Heart right ventricle (tissue), 16 donors: ENCODE results near the gene PRKCE. TPM values are rescaled to one million over a fixed set of nuclear protein-coding genes. Genes with fewer than 3 reads are reported as not detected.

Source experiments
- ATAC-seq, 8 donors: fragments of 200-7000 bp; cut with Tn5 transposase; one replicate each; pipeline ENCODE4 v1.9.1; 2020; ENCODE audit warnings: mild to moderate bottlenecking in 8 of 8, moderate library complexity in 8 of 8, moderate number of reproducible peaks in 1 of 8
- DNase-seq, 2 donors: peaks; one replicate each; pipeline ENCODE4 v3.0.0-alpha.2; 2020
- H3K27ac ChIP-seq, 10 donors: fragments of 200-600 bp; sonication (generic) in 2 of 10; one replicate each; pipeline versions ENCODE4 v1.5.0 to v1.8.0; 2020 to 2022; ENCODE audit warnings: mild to moderate bottlenecking in 3 of 10
- H3K27me3 ChIP-seq, 7 donors: fragments of 200-600 bp; one replicate each; pipeline ENCODE4 v1.8.0; 2021 to 2022; ENCODE audit warnings: mild to moderate bottlenecking in 2 of 7
- H3K36me3 ChIP-seq, 9 donors: fragments of 200-600 bp; sonication (generic) in 1 of 9; one replicate each; pipeline versions ENCODE4 v1.5.0 to v1.8.0; 2020 to 2022; ENCODE audit warnings: mild to moderate bottlenecking in 2 of 9
- H3K4me1 ChIP-seq, 9 donors: fragments of 200-600 bp; sonication (generic) in 1 of 9; one replicate each; pipeline versions ENCODE4 v1.5.0 to v1.8.0; 2020 to 2022; ENCODE audit warnings: mild to moderate bottlenecking in 4 of 9
- H3K4me3 ChIP-seq, 10 donors: fragments of 200-600 bp; sonication (generic) in 2 of 10; one replicate each; pipeline versions ENCODE4 v1.5.0 to v1.8.0; 2020 to 2022; ENCODE audit warnings: mild to moderate bottlenecking in 7 of 10, moderate library complexity in 2 of 10
- H3K9me3 ChIP-seq, 11 donors: fragments of 200-600 bp in 10 of 11; sonication (generic) in 2 of 11; one replicate each; pipeline versions ENCODE4 v1.5.0 to v1.8.0; 2013 to 2022; ENCODE audit warnings: mild to moderate bottlenecking in 2 of 11, control low read depth in 1 of 11, moderate library complexity in 1 of 11
- CTCF ChIP-seq, 9 donors: fragments of 200-600 bp; sonication (generic) in 2 of 9; IDR thresholded peaks; one replicate each; pipeline versions ENCODE4 v1.5.0 to v1.8.0; 2021 to 2022; ENCODE audit warnings: antibody characterized with exemption in 9 of 9, mild to moderate bottlenecking in 5 of 9, moderate library complexity in 1 of 9
- WGBS, 2 donors: extraction: QIAGEN DNeasy Blood & Tissue Kit; methylation state at CpG; one replicate each; pipeline ENCODE4 v1.1.7; 2013; ENCODE audit warnings: inconsistent platforms in 1 of 2; 5-methylcytosine and 5-hydroxymethylcytosine counted together
- intact Hi-C, 10 donors: fragments of 100-400 bp; cut with DNase I; formaldehyde crosslinking; loops; one replicate each; pipeline versions ENCODE4 v1.11.1 to v1.14.2; 2022
- polyA plus RNA-seq, 2 donors: library from polyadenylated mRNA; stranded (reverse); fragments of 200-250 nt; gene quantifications; one replicate each; pipeline ENCODE4 v1.2.3, GENCODE V29; 2013
- total RNA-seq, 10 donors: library from RNA; stranded (reverse); fragmentation: NEBNext Ultra II Directional in 3 of 10; extraction: Animal tissue kit (Norgen Biotek cat#: 25700) in 3 of 10; gene quantifications; one replicate each; pipeline versions ENCODE4 v1.2.1 to v1.2.4, GENCODE V29; 2021 to 2023
- donor health status: Arrhythmogenic right ventricular cardiomyopathy.
- donor health status: ischemic (EF 13 %, LVEDD 7.1; RV severe dilation, severe dysfunction).
- donor health status: healthy with polysubstance abuse.
- donor health status: DM: no; HTN: yes; CAD: no.
- donor health status: DM: no; HTN: no; CAD: no.
- donor health status: ischemic (EF 25% LVEDD 6.9; RV normal size, moderate dysfunction).
- donor health status: ischemic (EF 25% LVEDD 5.7; RV mildly dilated, moderate dysfunction).
- donor health status: healthy.
- donor health status: DM: yes; HTN: yes; CAD: no.
- donor health status: Ischemic cardiomyopathy.
- donor health status: ischemic (EF 35%, LVEDD 5.7; RV mildly dilated, moderate dysfunction).
- donor health status: nonischemic (EF 11% LVEDD 7.7; RV severe dilation, severe dysfunction).
- donor health status: DM: yes; HTN: yes; CAD: no.
- donor health status: PGD.
- donor health status: ischemic (EF 29% LVEDD 5.4; RV normal size, mild dysfunction).
- donor health status: nonischemic (EF 23%, LVEDD 6.1; RV moderate dilation, normal function).

PRKCE gene
- total and polyA plus RNA-seq, 12 donors: 3.7 to 22.7 (median 16.7) TPM

- no peak for TF ChIP-seq CTCF (IDR thresholded peaks at IDR 0.05)
- ATAC-seq: no peak
Measured at GRCh38 chr2:45943219-45944044, 292.0 kb downstream of the PRKCE start.

GRCh38 chr2:45944074-45944473 is 292.6 kb downstream of the PRKCE start:
- DNase-seq (no peak), ATAC-seq (no peak)
- H3K4me1 ChIP-seq: peaks cover 0 to 16% (median 5%) of the 10 kb centered on the region in 9 donors
- H3K36me3 ChIP-seq: no peaks in the 10 kb centered on the region
- H3K27me3 ChIP-seq: no peaks in the 10 kb centered on the region
- no peaks in the 10 kb centered on the region for H3K9me3 ChIP-seq
- H3K27ac ChIP-seq: no peak overlapping the region
- H3K4me3 ChIP-seq: no peak overlapping the region
- intact Hi-C loops: no loop called here
- TF ChIP-seq CTCF (IDR thresholded peaks at IDR 0.05): no peak
- WGBS, 2 donors: 74 to 79% methylated on average over 6 of the region's 6 CpGs

More at GRCh38 chr2:45943219-45944044, 292.0 kb downstream of the PRKCE start:
- no peak for DNase-seq
- Histone ChIP-seq H3K27ac (no peak overlapping the region), H3K9me3 (no peaks in the 10 kb centered on the region), H3K36me3 (no peaks in the 10 kb centered on the region), H3K4me3 (no peak overlapping the region), H3K27me3 (no peaks in the 10 kb centered on the region), H3K4me1 (peaks cover 0 to 22% (median 10%) of the 10 kb centered on the region in 9 donors)
- 89 to 90% methylated on average over 14 of the region's 14 CpGs for WGBS, 2 donors
- intact Hi-C loops: no loop called here

GRCh38 chr2:45945302-45945717 is 293.8 kb downstream of the PRKCE start:
- no peak for ATAC-seq

GRCh38 chr2:45946023-45946422 is 294.5 kb downstream of the PRKCE start:
- Histone ChIP-seq H3K4me1 (peaks cover 0 to 18% (median 8%) of the 10 kb centered on the region in 9 donors), H3K9me3 (no peaks in the 10 kb centered on the region), H3K36me3 (no peaks in the 10 kb centered on the region), H3K27me3 (no peaks in the 10 kb centered on the region), H3K4me3 (no peak overlapping the region), H3K27ac (no peak overlapping the region)
- no peak for TF ChIP-seq CTCF (IDR thresholded peaks at IDR 0.05)
- DNase-seq: no peak
- WGBS, 2 donors: 92 to 96% methylated on average over 3 of the region's 3 CpGs
- intact Hi-C loops: no loop called here
- ATAC-seq: no peak

More at GRCh38 chr2:45945302-45945717, 293.8 kb downstream of the PRKCE start:
- no peak overlapping the region for H3K27ac ChIP-seq
- peaks cover 0 to 11% (median 1%) of the 10 kb centered on the region in 9 donors for H3K4me1 ChIP-seq
- no peak for TF ChIP-seq CTCF (IDR thresholded peaks at IDR 0.05)
- WGBS, 2 donors: 97% methylated on average over 9 of the region's 9 CpGs
- H3K27me3 ChIP-seq: no peaks in the 10 kb centered on the region
- DNase-seq: no peak
- H3K36me3 ChIP-seq: no peaks in the 10 kb centered on the region
- H3K9me3 ChIP-seq: no peaks in the 10 kb centered on the region
- no peak overlapping the region for H3K4me3 ChIP-seq
- intact Hi-C loops: no loop called here
